Left lung (tissue), 10 donors: ENCODE measurements around the gene DHRS7B. TPM values are rescaled to one million over a fixed set of nuclear protein-coding genes. Genes with fewer than 3 reads are reported as not detected.

Experiments
- ATAC-seq: fragments of 200-7000 bp; cut with Tn5 transposase; one replicate; pipeline ENCODE4 v1.9.1; 2020; ENCODE audit warnings: moderate library complexity
- DNase-seq, 4 donors: peaks; one replicate each; pipeline ENCODE4 v3.0.0-alpha.2; 2013 to 2020
- H3K27ac ChIP-seq, 2 donors: fragments of 200-600 bp; sonication (generic) in 1 of 2; one replicate each; pipeline versions ENCODE4 v1.5.0 to v1.8.0; 2020 to 2021
- H3K27me3 ChIP-seq, 2 donors: fragments of 200-600 bp; sonication (generic) in 1 of 2; one replicate each; pipeline versions ENCODE4 v1.5.0 to v1.8.0; 2020 to 2021
- H3K36me3 ChIP-seq, 2 donors: fragments of 200-600 bp; sonication (generic) in 1 of 2; one replicate each; pipeline versions ENCODE4 v1.5.0 to v1.8.0; 2020 to 2021
- H3K4me1 ChIP-seq, 2 donors: fragments of 200-600 bp; one replicate each; pipeline ENCODE4 v1.8.0; 2021
- H3K4me3 ChIP-seq, 2 donors: fragments of 200-600 bp; sonication (generic) in 1 of 2; one replicate each; pipeline versions ENCODE4 v1.5.0 to v1.8.0; 2020 to 2021; ENCODE audit warnings: mild to moderate bottlenecking in 1 of 2
- H3K9me3 ChIP-seq, 2 donors: fragments of 200-600 bp; sonication (generic) in 1 of 2; one replicate each; pipeline versions ENCODE4 v1.5.0 to v1.8.0; 2020 to 2021
- CTCF ChIP-seq, 2 donors: fragments of 200-600 bp; sonication (generic) in 1 of 2; IDR thresholded peaks; one replicate each; pipeline versions ENCODE4 v1.5.0 to v1.8.0; 2021; ENCODE audit warnings: antibody characterized with exemption in 2 of 2
- intact Hi-C, 2 donors: fragments of 100-400 bp; cut with DNase I; formaldehyde crosslinking; loops; one replicate each; pipeline versions ENCODE4 v1.11.2 to v1.14.2; 2022
- polyA plus RNA-seq, 6 donors: library from polyadenylated mRNA; unstranded; fragments of 120-200 nt; gene quantifications; one replicate each; pipeline ENCODE4 v1.2.1, GENCODE V29; 2013; ENCODE audit not compliant: insufficient read length in 6 of 6
- total RNA-seq, 2 donors: library from RNA; stranded (reverse); fragmentation: NEBNext Ultra II Directional; extraction: Animal tissue kit (Norgen Biotek cat#: 25700); gene quantifications; one replicate each; pipeline ENCODE4 v1.2.1, GENCODE V29; 2021
- donor health status: DM: no; HTN: yes; CAD: no.
- donor health status: DM: no; HTN: no; CAD: no.

DHRS7B gene
- total and polyA plus RNA-seq, 8 donors, result 22.5 to 29.1 (median 25.0) TPM

GRCh38 chr17:21176773-21177395, 50.1 kb downstream of the DHRS7B start:
- no peak for ATAC-seq
- intact Hi-C loops, result no loop called here
- peaks cover 0 to 60% of the 10 kb centered on the region in 2 donors for H3K36me3 ChIP-seq
- H3K27ac ChIP-seq, result no peak overlapping the region
- DNase-seq, result no peak
- no peak overlapping the region for H3K4me3 ChIP-seq
- TF ChIP-seq CTCF (IDR thresholded peaks at IDR 0.05), result no peak
- H3K27me3 ChIP-seq, result no peaks in the 10 kb centered on the region
- no peaks in the 10 kb centered on the region for H3K4me1 ChIP-seq
- H3K9me3 ChIP-seq, result no peaks in the 10 kb centered on the region

GRCh38 chr17:21177401-21177800, 50.6 kb downstream of the DHRS7B start:
- TF ChIP-seq CTCF (IDR thresholded peaks at IDR 0.05), result no peak
- DNase-seq, result no peak
- H3K27ac ChIP-seq, result no peak overlapping the region
- no peak for ATAC-seq
- H3K27me3 ChIP-seq, result no peaks in the 10 kb centered on the region
- H3K4me1 ChIP-seq, result no peaks in the 10 kb centered on the region
- no peak overlapping the region for H3K4me3 ChIP-seq
- H3K36me3 ChIP-seq, result peaks cover 0 to 54% of the 10 kb centered on the region in 2 donors
- no peaks in the 10 kb centered on the region for H3K9me3 ChIP-seq
- intact Hi-C loops, result no loop called here

GRCh38 chr17:21177854-21178600, 51.3 kb downstream of the DHRS7B start:
- H3K36me3 ChIP-seq, result peaks cover 0 to 48% of the 10 kb centered on the region in 2 donors
- no peak overlapping the region for H3K4me3 ChIP-seq
- intact Hi-C loops, result no loop called here
- ATAC-seq (no peak), DNase-seq (no peak)
- no peaks in the 10 kb centered on the region for H3K4me1 ChIP-seq
- no peaks in the 10 kb centered on the region for H3K27me3 ChIP-seq
- no peaks in the 10 kb centered on the region for H3K9me3 ChIP-seq
- TF ChIP-seq CTCF (IDR thresholded peaks at IDR 0.05), result no peak
- no peak overlapping the region for H3K27ac ChIP-seq

GRCh38 chr17:21183468-21183867, 56.7 kb downstream of the DHRS7B start:
- H3K27ac ChIP-seq, result no peak overlapping the region
- peaks cover 0 to 53% of the 10 kb centered on the region in 2 donors for H3K36me3 ChIP-seq
- H3K4me1 ChIP-seq, result peaks cover 0 to 14% of the 10 kb centered on the region in 2 donors
- H3K4me3 ChIP-seq, result no peak overlapping the region
- no peak for DNase-seq
- ATAC-seq, result no peak
- no peaks in the 10 kb centered on the region for H3K27me3 ChIP-seq
- no peak for TF ChIP-seq CTCF (IDR thresholded peaks at IDR 0.05)
- intact Hi-C loops, result no loop called here
- H3K9me3 ChIP-seq, result no peaks in the 10 kb centered on the region

- ATAC-seq (no peak), DNase-seq (no peak)
- Histone ChIP-seq H3K4me3 (no peak overlapping the region), H3K9me3 (no peaks in the 10 kb centered on the region), H3K27me3 (no peaks in the 10 kb centered on the region), H3K4me1 (peaks cover 0 to 14% of the 10 kb centered on the region in 2 donors), H3K27ac (no peak overlapping the region), H3K36me3 (peaks cover 0 to 55% of the 10 kb centered on the region in 2 donors)
- intact Hi-C loops, result no loop called here
- TF ChIP-seq CTCF (IDR thresholded peaks at IDR 0.05), result no peak
These were observed 57.8 kb downstream of the DHRS7B start for GRCh38 chr17:21184570-21184969.
